Measurements from ENCODE around the gene CSPG4. TPM values are rescaled to one million over a fixed set of nuclear protein-coding genes. Genes with fewer than 3 reads are reported as not detected.

Gene CSPG4
- total and polyA plus RNA-seq, 9 of the 15 experiments (the other 6 are each of a cell fraction or from before 2014, with no cell fraction given), result under 0.01 to 0.07 (median 0.04) TPM; not detected in 5

- intact Hi-C loops (cut with micrococcal nuclease), result no loop called here
- 82% methylated on average over 9 of the region's 14 CpGs for WGBS (ENCODE audit: insufficient coverage, low coverage, missing lambda C conversion rate)
- Histone ChIP-seq H3K4me2 (ENCODE audit: insufficient read depth, low read length) (no peak overlapping the region), H4K20me1 (replicated peaks; ENCODE audit: control insufficient read depth, insufficient read depth, low read length) (0 out of 2 replicates have a peak, but pooled peaks cover 6% of the 10 kb centered on the region), H3K36me3 (ENCODE audit: control insufficient read depth, insufficient read depth, low read length) (peaks cover 26% of the 10 kb centered on the region; the same call in 2 of the 3 replicates), H3K9me3 (replicated peaks; ENCODE audit: control insufficient read depth, insufficient read depth, low read depth, low read length) (no peaks in the 10 kb centered on the region), H2AFZ (ENCODE audit: low read depth, low read length) (no peak overlapping the region), H3K4me3 (no peak overlapping the region), H3K27me3 (ENCODE audit: control insufficient read depth in 2 of 2, insufficient read depth in 2 of 2, low read length in 2 of 2) (no peaks in the 10 kb centered on the region), H3K79me2 (ENCODE audit: control insufficient read depth, insufficient read depth, low read length) (no peaks in the 10 kb centered on the region), H3K4me1 (replicated peaks in 1 of 2; ENCODE audit: control insufficient read depth in 2 of 2, insufficient read depth in 2 of 2, low read length in 2 of 2) (peaks cover 0 to 23% of the 10 kb centered on the region in 2 experiments; a peak in 2 of 5 replicates), H3K27ac (ENCODE audit: extremely low read depth, low read depth, low read length) (no peak overlapping the region), H3K9me1 (ENCODE audit: control insufficient read depth, insufficient read depth, low read length) (no peaks in the 10 kb centered on the region), H3K9ac (ENCODE audit: insufficient read depth in 1 of 2, low read depth in 2 of 2, low read length in 2 of 2) (no peak overlapping the region; a peak in 1 of 4 replicates)
- FAIRE-seq, result no peak
- in situ Hi-C loops (cut with MboI), result no loop called here
- POLR2A ChIA-PET, result interaction anchor here (1.0 to 1.6 kb wide), 3 partner anchors 8 to 11 kb away, joined by 3 to 10 read pairs (median 4); no protein-coding TSS in a partner anchor
- peak; percentile 9; the same call in 1 of the 3 replicates for ATAC-seq
- no peak for DNase-seq (ENCODE audit: extremely low read depth in 1 of 4, low spot score in 3 of 4)
- CTCF ChIA-PET (ENCODE audit: low intra/inter-chr PET ratio), result interaction anchor here (0.6 kb wide), 1 partner anchor 1029 kb away, joined by 3 read pairs; no protein-coding TSS in a partner anchor
- BruUV-seq (replicated peaks), result no TSS peak
- TF ChIP-seq SFPQ (IDR thresholded peaks at IDR 0.05; ENCODE audit: low read depth, low read length), result no peak
- TF ChIP-seq POLR2G (IDR thresholded peaks at IDR 0.05; ENCODE audit: low read depth, low read length), result 0 out of 2 replicates have a peak, but pooled peaks have one; percentile 38
These were observed 51.4 kb downstream of the CSPG4 start for GRCh38 chr15:75661100-75661755.
